Measurements from ENCODE around the gene BARX2.

Gene BARX2

GRCh38 chr11:129455756-129456655 lies 80.4 kb downstream of the BARX2 start:
- Histone ChIP-seq H3K4me1 (ENCODE audit: control insufficient read depth, insufficient read depth, low read length, poor library complexity, severe bottlenecking) (no peaks in the 10 kb centered on the region), H3K9me3 (ENCODE audit: control insufficient read depth, low read length) (no peaks in the 10 kb centered on the region), H3K27ac (ENCODE audit: low read depth, low read length, severe bottlenecking) (no peak overlapping the region), H3K36me3 (ENCODE audit: control insufficient read depth, insufficient read depth, low read length) (no peaks in the 10 kb centered on the region), H3K4me3 (ENCODE audit: extremely low read depth, insufficient read depth, low read length, poor library complexity, severe bottlenecking) (no peak overlapping the region)
- 76 to 85% methylated on average over 14 of the region's 17 CpGs for WGBS, 2 experiments (ENCODE audit: insufficient coverage in 2 of 2)

- Histone ChIP-seq H3K4me1 (ENCODE audit: control insufficient read depth, insufficient read depth, low read length, poor library complexity, severe bottlenecking) (no peaks in the 10 kb centered on the region), H3K9me3 (ENCODE audit: control insufficient read depth, low read length) (no peaks in the 10 kb centered on the region), H3K27ac (ENCODE audit: low read depth, low read length, severe bottlenecking) (no peak overlapping the region), H3K36me3 (ENCODE audit: control insufficient read depth, insufficient read depth, low read length) (no peaks in the 10 kb centered on the region), H3K4me3 (ENCODE audit: extremely low read depth, insufficient read depth, low read length, poor library complexity, severe bottlenecking) (no peak overlapping the region)
- 67 to 74% methylated on average over 3 to 5 of the region's 6 CpGs for WGBS, 2 experiments (ENCODE audit: insufficient coverage in 2 of 2)
These were observed 81.7 kb downstream of the BARX2 start for GRCh38 chr11:129457321-129457720.

- no CpG with 5 or more reads among the region's 3 CpGs for WGBS, 2 experiments (ENCODE audit: insufficient coverage in 2 of 2)
- H3K4me3 ChIP-seq (ENCODE audit: extremely low read depth, insufficient read depth, low read length, poor library complexity, severe bottlenecking): no peak overlapping the region
- no peak overlapping the region for H3K27ac ChIP-seq (ENCODE audit: low read depth, low read length, severe bottlenecking)
- H3K36me3 ChIP-seq (ENCODE audit: control insufficient read depth, insufficient read depth, low read length): no peaks in the 10 kb centered on the region
- no peaks in the 10 kb centered on the region for H3K9me3 ChIP-seq (ENCODE audit: control insufficient read depth, low read length)
- no peaks in the 10 kb centered on the region for H3K4me1 ChIP-seq (ENCODE audit: control insufficient read depth, insufficient read depth, low read length, poor library complexity, severe bottlenecking)
These were observed 82.6 kb downstream of the BARX2 start for GRCh38 chr11:129458278-129458677.

- Histone ChIP-seq H3K27ac (ENCODE audit: low read depth, low read length, severe bottlenecking) (no peak overlapping the region), H3K36me3 (ENCODE audit: control insufficient read depth, insufficient read depth, low read length) (no peaks in the 10 kb centered on the region), H3K4me3 (ENCODE audit: extremely low read depth, insufficient read depth, low read length, poor library complexity, severe bottlenecking) (no peak overlapping the region), H3K4me1 (ENCODE audit: control insufficient read depth, insufficient read depth, low read length, poor library complexity, severe bottlenecking) (no peaks in the 10 kb centered on the region), H3K9me3 (ENCODE audit: control insufficient read depth, low read length) (no peaks in the 10 kb centered on the region)
- 85 to 86% methylated on average over 10 to 13 of the region's 13 CpGs for WGBS, 2 experiments (ENCODE audit: insufficient coverage in 2 of 2)
These were observed 83.3 kb downstream of the BARX2 start for GRCh38 chr11:129458756-129459535.

GRCh38 chr11:129460714-129461113 lies 85.1 kb downstream of the BARX2 start:
- no peaks in the 10 kb centered on the region for H3K9me3 ChIP-seq (ENCODE audit: control insufficient read depth, low read length)
- no peaks in the 10 kb centered on the region for H3K36me3 ChIP-seq (ENCODE audit: control insufficient read depth, insufficient read depth, low read length)
- H3K4me1 ChIP-seq (ENCODE audit: control insufficient read depth, insufficient read depth, low read length, poor library complexity, severe bottlenecking): no peaks in the 10 kb centered on the region
- no peak overlapping the region for H3K4me3 ChIP-seq (ENCODE audit: extremely low read depth, insufficient read depth, low read length, poor library complexity, severe bottlenecking)
- no peak overlapping the region for H3K27ac ChIP-seq (ENCODE audit: low read depth, low read length, severe bottlenecking)
- 88 to 100% methylated on average over 1 to 2 of the region's 2 CpGs for WGBS, 2 experiments (ENCODE audit: insufficient coverage in 2 of 2)

- Histone ChIP-seq H3K27ac (ENCODE audit: low read depth, low read length, severe bottlenecking) (no peak overlapping the region), H3K9me3 (ENCODE audit: control insufficient read depth, low read length) (no peaks in the 10 kb centered on the region), H3K36me3 (ENCODE audit: control insufficient read depth, insufficient read depth, low read length) (no peaks in the 10 kb centered on the region), H3K4me3 (ENCODE audit: extremely low read depth, insufficient read depth, low read length, poor library complexity, severe bottlenecking) (no peak overlapping the region), H3K4me1 (ENCODE audit: control insufficient read depth, insufficient read depth, low read length, poor library complexity, severe bottlenecking) (no peaks in the 10 kb centered on the region)
- WGBS, 2 experiments (ENCODE audit: insufficient coverage in 2 of 2): no CpG with 5 or more reads among the region's 1 CpG
These were observed 108.4 kb downstream of the BARX2 start for GRCh38 chr11:129484068-129484467.

- Histone ChIP-seq H3K4me3 (ENCODE audit: extremely low read depth, insufficient read depth, low read length, poor library complexity, severe bottlenecking) (no peak overlapping the region), H3K36me3 (ENCODE audit: control insufficient read depth, insufficient read depth, low read length) (no peaks in the 10 kb centered on the region), H3K9me3 (ENCODE audit: control insufficient read depth, low read length) (no peaks in the 10 kb centered on the region), H3K4me1 (ENCODE audit: control insufficient read depth, insufficient read depth, low read length, poor library complexity, severe bottlenecking) (no peaks in the 10 kb centered on the region), H3K27ac (ENCODE audit: low read depth, low read length, severe bottlenecking) (no peak overlapping the region)
- 75 to 100% methylated on average over 1 of the region's 1 CpG for WGBS, 2 experiments (ENCODE audit: insufficient coverage in 2 of 2)
These were observed 113.6 kb downstream of the BARX2 start for GRCh38 chr11:129489249-129489648.

- Histone ChIP-seq H3K9me3 (ENCODE audit: control insufficient read depth, low read length) (no peaks in the 10 kb centered on the region), H3K27ac (ENCODE audit: low read depth, low read length, severe bottlenecking) (no peak overlapping the region), H3K4me3 (ENCODE audit: extremely low read depth, insufficient read depth, low read length, poor library complexity, severe bottlenecking) (no peak overlapping the region), H3K4me1 (ENCODE audit: control insufficient read depth, insufficient read depth, low read length, poor library complexity, severe bottlenecking) (no peaks in the 10 kb centered on the region), H3K36me3 (ENCODE audit: control insufficient read depth, insufficient read depth, low read length) (no peaks in the 10 kb centered on the region)
- 87 to 90% methylated on average over 2 to 4 of the region's 6 CpGs for WGBS, 2 experiments (ENCODE audit: insufficient coverage in 2 of 2)
These were observed 114.4 kb downstream of the BARX2 start for GRCh38 chr11:129490004-129490403.

GRCh38 chr11:129493746-129494145 lies 118.1 kb downstream of the BARX2 start:
- H3K36me3 ChIP-seq (ENCODE audit: control insufficient read depth, insufficient read depth, low read length): no peaks in the 10 kb centered on the region
- H3K4me1 ChIP-seq (ENCODE audit: control insufficient read depth, insufficient read depth, low read length, poor library complexity, severe bottlenecking): no peaks in the 10 kb centered on the region
- WGBS, 2 experiments (ENCODE audit: insufficient coverage in 2 of 2): 84 to 90% methylated on average over 7 of the region's 8 CpGs
- no peaks in the 10 kb centered on the region for H3K9me3 ChIP-seq (ENCODE audit: control insufficient read depth, low read length)
- H3K27ac ChIP-seq (ENCODE audit: low read depth, low read length, severe bottlenecking): no peak overlapping the region
- no peak overlapping the region for H3K4me3 ChIP-seq (ENCODE audit: extremely low read depth, insufficient read depth, low read length, poor library complexity, severe bottlenecking)
